ENCODE data around the gene ZMYND15.
A peak's percentile ranks its signal among the peaks of the same experiment; 100 is the strongest.

ZMYND15 gene

DNA sequence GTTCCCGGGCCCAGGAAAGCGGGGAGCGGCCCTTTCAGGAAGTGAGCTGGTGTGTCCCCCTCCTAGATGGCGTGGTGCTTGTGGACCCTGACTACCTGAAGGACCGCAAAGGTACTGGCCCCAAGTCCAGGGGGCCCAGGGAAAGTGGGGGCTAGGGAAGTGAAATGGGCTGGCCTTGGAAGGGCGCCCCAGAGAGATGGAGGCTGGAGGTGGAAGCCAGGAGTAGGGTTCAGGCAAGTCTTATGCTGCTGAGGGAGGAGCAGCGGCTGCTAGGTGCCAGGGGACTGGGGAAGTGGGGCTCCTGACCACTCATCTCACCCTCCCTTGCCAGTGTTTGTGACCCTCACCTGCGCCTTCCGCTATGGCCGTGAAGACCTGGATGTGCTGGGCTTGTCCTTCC lies 23.6 kb upstream of the ZMYND15 start:
- DNase-seq = no peak

DNA sequence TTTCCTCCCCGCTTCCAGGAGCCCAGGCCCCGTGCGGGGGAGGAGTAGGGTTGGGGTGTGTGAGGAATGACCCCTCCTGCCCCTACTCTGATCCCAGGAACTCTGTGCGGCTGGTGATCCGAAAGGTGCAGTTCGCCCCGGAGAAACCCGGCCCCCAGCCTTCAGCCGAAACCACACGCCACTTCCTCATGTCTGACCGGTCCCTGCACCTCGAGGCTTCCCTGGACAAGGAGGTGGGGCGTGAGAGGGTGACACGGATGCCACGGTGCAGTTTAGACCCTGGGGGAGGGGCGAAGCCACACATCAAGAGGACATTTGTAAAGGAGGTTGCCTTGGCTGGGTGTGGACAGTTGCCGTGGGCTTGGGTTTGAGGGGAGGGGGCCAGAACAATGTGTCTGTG lies 21.8 kb upstream of the ZMYND15 start:
- DNase-seq = no peak

DNA sequence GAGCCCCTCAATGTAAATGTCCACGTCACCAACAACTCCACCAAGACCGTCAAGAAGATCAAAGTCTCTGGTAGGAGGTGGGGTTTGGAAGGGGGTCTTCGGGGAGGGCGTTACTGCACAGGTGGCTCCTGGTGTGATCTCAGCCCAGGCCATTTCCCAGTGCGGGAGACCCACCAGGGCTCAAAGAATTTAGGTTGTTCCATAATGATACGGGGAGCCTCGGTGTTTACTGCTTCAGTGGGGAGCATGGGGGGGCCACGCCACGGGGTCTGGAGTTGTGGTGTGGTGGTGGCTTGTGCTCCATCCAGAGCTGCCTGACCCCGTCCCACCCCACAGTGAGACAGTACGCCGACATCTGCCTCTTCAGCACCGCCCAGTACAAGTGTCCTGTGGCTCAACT lies 21.4 kb upstream of the ZMYND15 start:
- no peak for DNase-seq

DNA sequence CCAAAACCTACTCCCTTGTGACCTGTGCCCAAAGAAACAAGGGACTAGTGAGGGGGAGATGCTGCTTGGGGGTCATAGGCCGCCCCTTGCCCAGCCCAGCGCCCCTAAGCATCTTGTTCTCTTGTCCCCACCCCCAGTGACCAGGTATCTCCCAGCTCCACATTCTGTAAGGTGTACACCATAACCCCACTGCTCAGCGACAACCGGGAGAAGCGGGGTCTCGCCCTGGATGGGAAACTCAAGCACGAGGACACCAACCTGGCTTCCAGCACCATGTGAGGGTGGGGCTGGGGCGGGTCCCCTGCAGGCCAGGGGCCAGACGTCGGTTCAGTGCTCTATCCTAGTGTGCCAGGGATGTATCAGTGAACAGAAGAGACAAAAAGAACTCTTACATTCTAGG lies 20.5 kb upstream of the ZMYND15 start:
- no peak for DNase-seq

DNA sequence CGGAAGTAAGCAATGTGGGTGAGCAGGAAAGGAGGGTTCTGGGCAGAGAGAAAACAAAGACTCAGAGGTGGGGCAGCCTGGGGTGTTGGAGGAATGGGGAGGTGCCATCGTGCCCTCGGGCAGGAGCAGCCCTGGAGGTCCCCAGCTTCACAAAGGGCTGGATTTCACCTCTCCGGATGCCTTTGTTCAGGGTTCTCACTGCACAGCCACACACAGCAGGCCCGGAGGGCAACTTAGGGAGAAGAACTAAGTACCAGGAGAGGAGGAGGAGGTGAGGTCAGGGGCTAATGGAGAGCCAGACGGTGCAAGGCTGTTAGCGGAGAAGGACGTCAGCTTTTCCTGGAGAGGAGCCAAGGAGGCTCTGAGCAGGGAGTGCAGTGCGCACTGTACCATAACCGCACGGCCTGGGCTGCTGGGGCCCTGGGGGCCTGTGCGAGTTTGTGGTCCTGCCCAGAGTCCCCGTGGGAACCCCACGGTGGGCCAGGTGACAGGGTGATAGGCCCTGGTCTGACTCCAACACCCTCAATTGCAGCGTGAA lies 19.9 kb upstream of the ZMYND15 start:
- no peak for DNase-seq

DNA sequence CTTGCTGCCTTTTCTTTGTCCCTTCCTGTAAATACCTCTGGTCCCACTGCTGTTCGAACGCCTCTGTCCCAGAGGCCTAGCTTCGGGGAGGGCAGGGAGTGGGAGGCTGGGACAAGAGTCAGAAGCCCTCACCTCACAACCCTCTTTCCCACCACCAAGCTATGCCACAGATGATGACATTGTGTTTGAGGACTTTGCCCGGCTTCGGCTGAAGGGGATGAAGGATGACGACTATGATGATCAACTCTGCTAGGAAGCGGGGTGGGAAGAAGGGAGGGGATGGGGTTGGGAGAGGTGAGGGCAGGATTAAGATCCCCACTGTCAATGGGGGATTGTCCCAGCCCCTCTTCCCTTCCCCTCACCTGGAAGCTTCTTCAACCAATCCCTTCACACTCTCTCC lies 18.8 kb upstream of the ZMYND15 start:
- no peak for DNase-seq

DNA sequence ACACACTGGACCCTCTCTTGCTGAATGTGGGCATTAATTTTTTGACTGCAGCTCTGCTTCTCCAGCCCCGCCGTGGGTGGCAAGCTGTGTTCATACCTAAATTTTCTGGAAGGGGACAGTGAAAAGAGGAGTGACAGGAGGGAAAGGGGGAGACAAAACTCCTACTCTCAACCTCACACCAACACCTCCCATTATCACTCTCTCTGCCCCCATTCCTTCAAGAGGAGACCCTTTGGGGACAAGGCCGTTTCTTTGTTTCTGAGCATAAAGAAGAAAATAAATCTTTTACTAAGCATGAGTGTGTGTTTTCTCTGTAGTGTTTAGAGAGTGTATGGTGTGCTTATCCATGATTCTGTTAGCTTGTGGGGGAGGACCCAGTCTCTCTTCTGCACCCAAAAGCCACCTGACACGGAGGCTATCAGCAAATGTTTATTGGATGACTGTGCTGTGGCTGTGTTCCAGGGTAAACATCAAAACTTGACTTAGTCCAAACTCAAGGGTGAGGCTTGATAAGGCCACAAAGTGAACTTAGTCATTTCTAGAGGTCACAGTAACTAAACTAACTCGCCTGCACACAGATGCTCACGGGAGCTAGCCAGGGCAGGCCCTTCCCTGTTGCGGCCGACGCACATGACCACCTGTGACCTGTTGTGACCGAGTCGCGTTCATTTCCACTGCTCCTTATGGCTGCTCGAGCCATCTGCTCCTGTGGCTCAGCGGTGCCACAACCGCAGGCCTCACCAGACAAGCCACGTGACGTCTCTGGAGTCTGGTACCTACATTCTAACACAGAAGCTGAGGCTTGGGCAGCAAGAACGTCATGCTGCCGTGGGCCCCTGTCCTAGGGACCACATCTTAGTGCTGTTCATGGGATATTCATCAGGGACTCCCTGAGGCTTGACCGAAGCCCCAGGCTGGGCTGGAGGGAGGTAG lies 18.2 kb upstream of the ZMYND15 start:
- DNase-seq = no peak

DNA sequence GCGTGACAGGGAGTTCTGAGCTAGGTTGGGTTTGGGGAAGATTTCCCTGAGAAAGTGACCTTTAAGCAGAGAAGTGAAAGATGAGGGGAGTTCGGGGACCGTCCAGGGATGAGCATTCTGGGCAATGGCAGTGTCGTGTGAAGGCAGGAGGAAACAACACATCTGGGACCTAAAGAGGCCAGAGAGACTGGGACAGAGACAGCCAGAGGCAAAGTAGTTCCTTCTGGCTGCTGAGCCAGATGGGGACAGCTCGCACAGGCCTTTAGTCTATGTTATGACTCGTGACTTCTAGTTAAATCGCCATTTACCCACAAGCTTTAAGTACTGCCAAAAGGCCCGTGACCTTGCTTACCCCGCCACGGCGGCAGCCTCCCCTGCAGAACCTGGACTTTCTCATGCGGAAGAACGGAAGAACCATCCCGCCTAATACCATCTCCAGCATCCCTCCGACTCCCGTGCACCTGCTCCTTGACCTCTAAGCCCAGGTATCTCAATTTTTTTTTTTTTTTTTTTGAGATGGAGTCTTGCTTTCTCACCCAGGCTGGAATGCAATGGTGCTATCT lies 16.9 kb upstream of the ZMYND15 start:
- peak; percentile 58 for DNase-seq

DNA sequence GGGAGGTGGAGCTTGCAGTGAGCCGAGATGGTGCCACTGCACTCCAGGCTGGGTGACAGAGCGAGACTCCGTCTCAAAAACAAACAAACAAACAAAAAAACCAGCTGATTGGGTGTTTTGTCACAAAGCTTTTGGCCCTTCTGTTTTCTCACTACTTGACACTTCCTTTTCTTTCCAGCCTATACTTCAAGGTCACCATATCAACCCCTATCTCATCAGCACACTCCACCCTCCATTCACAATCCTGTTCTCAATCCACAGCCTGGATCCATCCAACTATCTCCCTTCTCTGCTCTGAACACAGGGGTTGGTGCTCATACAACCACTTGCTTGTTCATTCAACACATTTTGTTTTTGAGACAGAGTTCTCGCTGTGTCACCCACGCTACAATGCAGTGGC lies 15.0 kb upstream of the ZMYND15 start:
- DNase-seq = no peak

DNA sequence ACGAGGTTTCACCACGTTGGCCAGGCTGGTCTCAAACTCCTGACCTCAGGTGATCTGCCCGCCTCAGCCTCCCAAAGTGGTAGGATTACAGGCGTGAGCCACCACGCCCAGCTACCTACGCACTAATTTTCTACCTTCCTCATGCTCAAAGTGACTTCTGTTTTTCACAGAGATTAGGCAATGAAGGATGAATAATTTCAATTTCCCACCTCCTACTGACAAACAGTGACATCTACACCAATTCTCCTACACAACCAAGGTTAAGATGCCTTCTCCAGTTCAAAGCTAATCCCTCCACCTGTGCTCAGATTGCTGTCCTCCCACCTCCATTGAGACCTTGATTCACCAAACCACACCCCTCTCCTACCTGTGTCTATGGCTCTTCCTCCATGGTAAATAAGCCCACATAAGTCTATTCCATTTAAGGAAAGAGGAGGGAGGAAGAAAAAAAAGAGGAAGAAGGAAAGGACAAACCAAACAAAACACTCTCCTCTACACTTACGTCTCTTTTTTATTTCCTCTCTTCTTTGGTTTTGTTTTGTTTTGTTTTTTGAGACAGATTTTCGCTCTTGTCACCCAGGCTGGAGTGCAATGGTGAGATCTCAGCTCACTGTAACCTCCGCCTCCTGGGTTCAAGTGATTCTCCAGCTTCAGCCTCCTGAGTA lies 13.9 kb upstream of the ZMYND15 start:
- peak; percentile 80 for DNase-seq

DNA sequence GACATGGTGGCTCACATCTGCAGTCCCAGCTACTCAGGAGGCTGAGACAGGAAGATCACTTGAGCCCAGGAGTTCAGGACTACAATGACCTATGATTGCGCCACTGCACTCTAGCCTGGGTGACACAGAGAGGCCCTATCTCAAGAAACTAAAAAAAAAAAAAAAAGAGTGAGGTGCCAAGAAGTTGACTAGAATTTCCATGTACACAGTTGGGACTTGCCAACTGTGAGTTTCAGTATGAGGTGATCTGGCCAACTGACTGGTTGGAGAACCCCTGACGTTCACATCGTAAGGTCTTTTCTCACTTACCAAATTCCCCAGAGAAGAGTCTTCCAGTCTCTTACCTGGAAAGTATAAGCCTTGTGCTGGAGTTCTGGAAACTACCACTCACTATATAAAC lies 11.5 kb upstream of the ZMYND15 start:
- peak; percentile 70 for DNase-seq

DNA sequence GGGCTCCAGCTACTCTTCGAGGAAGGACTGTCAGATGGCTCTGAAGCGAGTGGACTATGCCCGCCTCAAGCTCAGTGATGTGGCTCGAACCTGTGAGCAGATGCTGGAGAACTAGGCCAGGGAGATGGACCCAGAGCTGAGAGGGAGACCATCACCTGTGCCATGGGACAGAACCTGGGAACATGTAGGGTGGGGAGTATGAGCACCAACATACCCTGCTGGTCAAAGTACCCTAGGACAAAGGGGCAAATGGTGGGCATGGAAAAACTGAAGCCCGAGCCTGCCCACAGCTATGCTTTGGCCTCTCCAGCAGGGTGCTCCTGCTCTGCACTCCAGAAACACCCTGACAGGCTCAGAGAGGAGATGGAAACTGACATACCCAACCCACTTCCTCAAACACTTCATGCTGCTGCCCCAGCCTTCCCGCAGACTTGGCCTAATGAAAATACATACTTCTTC lies 6.5 kb upstream of the ZMYND15 start:
- DNase-seq = peak; percentile 92

DNA sequence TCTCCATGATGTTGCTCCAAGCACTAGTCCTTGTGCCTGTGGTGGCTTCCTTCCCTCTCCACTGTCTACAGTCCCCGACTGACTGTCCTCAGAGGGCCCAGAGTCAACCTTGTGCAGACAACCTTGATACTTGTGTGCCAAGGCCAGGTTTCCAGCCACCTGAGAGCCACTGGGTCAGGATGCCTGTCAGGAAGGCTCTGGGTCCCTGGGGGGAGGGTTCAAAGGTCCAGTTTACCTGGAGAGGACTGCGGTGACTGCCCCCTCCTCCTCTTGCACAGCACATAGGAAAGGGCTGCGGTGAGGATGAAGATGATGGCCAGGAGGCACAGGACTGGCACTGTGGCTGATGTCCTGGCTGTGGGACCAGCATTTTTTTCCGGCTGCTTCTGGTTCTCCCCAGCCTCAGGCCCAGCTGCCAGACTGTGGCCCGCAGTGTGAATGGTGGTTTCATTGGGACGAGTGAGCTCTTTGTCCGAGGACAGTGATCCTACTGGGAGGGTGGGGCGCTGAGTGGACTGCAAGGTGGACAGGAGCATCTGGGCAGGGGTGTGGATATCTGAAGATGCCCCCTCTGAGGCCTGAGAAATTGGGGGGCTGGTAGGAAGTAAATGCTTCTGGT lies 4.7 kb upstream of the ZMYND15 start:
- DNase-seq = no peak

DNA sequence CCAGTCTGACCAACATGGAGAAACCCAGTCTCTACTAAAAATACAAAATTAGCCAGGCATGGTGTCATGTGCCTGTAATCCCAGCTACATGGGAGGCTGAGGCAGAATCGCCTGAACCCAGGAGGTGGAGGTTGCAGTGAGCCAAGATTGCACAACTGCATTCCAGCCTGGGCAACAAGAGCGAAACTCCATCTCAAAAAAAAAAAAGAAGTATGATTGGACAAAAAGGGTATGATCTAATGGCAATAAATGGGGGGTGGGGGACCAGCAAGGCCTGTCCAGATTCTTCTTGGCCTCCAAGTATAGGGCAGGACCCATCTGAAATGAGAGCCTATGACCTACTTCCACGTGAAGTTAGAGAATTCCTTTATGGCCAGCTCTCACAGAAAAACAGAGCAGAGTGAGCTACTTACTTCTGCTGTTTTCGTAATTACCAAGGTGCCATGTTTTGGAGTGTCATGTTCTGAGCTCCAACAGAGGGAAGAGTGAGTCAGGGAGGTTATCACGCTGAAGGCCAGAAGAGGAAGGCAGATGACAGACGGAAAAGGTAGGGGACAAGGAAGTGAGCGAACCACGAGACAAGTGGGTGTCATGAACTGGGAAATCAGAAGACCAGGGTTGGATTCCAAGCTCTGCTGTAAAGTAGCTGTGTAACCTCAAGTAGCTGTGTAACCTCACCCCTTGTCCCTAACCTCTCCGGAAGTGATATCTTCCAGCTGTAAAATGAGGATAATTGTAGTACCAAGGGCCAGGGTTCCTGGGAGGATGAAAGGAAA lies 3.6 kb upstream of the ZMYND15 start:
- peak; percentile 89 for DNase-seq

DNA sequence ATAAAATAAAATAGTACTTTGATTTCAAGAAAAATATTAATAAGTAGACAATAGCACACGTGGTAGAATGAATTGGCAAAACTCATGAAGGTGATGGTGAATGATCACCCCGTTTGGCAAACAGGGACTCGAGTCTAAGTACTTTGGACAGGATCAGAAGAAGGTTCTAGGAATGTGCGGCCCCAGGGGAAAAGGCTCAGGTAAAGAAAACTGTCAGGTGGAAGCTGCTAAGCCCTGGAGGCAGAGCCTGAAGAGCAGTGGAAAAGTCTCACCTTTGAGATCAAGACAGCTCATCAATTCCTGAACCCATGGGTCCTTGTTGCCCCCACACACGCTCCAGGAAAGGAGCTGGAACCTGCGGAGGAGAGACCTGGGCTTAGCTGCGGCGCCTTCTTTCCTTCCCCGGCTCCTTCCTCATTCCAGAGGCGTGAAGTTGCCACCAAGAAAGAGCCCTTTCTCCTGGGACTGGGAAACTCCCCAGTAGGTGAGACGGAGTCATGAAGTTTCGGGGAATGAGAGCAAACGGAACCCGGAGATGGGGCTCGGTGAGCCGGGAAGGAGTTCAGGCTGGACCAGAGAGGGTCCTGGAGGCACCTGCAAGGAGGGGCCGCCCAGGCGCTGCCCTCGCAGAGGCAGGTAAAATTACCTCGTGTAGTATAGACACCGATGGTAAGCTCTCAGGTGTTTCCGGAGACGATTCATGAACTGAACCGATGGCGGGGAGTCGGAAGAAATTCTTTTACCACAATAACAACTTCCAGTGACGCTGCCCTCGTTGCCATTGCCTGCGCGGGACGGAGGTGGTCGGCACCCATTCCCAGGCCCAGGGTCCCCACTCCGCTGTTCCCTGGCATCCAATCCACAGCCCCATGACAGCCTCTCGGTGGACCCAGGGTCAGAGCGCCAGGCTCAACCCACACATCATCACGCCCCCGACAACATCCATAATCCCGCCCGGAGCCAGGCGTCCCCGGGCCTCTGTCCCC lies 1.2 kb upstream of the ZMYND15 start:
- peak; percentile 36 for DNase-seq

DNA sequence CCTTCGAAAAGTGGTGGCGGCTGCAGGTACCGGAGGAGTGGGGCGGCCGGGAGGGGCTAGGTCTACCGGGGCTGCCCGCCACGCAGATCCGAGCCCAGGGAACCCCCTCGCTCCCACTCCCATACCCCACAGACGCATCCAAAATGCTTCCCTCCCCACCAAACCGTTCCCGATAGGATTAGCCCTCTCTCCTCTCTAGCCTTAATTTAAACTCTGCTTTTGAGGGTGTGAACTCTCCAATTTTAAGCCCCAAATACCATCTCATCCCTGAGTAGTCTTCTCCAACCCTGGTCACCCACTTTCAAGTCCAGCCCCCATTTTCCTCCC lies 355 bp downstream of the ZMYND15 start:
- no peak for DNase-seq

DNA sequence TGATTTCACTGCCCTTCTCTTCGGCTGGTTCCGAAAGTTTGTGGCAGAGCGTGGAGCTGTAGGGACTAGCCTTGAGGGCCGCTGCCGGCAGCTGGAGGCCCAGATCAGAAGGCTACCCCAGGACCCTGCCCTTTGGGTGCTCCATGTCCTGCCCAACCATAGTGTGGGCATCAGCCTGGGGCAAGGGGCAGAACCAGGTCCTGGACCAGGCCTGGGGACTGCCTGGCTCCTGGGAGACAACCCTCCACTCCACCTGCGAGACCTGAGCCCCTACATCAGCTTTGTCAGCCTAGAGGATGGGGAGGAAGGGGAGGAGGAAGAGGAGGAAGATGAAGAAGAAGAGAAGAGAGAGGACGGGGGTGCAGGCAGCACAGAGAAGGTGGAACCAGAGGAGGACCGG lies 951 bp downstream of the ZMYND15 start:
- DNase-seq = no peak

DNA sequence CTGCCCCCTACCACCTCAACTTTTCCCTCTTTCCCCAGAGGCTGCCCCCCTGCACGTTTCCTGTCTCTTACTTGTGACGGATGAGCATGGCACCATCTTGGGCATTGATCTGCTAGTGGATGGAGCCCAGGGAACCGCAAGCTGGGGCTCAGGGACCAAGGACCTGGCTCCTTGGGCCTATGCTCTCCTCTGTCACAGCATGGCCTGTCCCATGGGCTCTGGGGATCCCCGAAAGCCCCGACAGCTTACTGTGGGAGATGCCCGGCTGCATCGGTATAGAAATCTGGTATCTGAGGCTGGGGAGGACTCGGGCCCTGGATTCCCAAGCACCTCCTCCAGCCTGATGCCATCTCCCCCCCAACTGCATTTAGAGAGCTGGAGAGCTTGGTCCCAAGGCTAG lies 1.9 kb downstream of the ZMYND15 start:
- DNase-seq = no peak

DNA sequence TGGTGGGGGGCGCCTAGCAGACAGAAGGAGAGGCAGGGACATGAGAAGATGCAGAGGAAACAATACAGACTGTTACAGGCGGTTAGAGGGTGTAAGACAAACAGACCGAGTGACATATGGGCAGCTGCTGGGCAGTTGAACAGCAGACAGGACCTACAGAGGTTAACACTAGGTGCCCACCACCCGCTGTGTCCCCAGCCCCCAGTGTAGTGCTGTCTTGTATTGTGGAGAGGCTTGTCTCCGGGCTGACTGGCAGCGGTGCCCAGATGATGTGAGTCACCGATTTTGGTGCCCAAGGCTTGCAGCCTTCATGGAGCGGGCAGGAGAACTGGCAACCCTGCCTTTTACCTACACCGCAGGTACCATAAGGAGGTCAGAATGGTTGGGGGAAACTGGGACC lies 2.5 kb downstream of the ZMYND15 start:
- no peak for DNase-seq

DNA sequence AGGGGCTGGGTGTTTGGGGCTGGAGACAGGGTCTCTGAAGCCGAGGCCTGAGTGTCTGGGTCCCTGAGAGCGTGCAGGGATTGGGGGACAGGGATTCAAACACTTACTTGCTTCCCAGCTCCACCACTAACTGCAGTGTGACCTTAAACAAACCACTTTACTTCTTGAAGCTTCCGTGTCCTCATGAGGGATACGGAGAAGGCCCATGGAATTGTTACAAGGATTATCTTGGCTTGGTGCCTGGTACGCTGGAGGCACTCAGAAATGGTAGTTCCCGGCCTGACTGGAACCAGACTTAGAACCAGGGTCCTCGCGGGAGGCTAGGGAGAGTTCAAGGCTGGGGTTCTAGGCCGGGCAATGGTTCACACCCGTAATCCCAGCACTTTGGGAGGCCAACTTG lies 3.0 kb downstream of the ZMYND15 start:
- DNase-seq = no peak

DNA sequence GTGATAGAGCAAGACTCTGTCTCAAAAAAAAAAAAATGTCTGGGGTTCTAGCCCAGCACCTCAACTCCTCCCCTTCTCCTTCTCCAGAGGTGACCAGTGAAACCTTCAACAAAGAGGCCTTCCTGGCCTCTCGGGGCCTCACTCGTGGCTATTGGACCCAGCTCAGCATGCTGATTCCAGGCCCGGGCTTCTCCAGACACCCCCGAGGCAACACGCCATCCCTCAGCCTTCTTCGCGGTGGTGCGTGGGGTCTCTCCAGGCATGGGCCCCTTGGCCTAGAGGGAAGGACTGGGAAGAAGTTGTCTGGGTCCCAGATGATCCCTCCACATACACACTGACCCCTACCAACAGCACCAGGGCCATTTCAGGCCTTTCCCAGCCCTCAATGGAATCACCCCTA lies 3.6 kb downstream of the ZMYND15 start:
- DNase-seq = no peak
